OCI-LY1 (cell line): Measurements from ENCODE around the gene MXD1.
"Not testable (repeated sequence)": the region's sequence is repeated elsewhere in the genome, so short reads cannot be mapped to it uniquely, and the experiment has no call there.

Experiments used
- CTCF ChIP-seq: fragments of 200-600 bp; sonication (generic), shearing (Covaris generic); IDR thresholded peaks from 2 replicates; pipeline ENCODE4 v1.5.1; 2017; ENCODE audit warnings: mild to moderate bottlenecking, antibody characterized with exemption, low read length, moderate library complexity, mixed read lengths
- EZH2 ChIP-seq: fragments of 200-600 bp; sonication (generic), shearing (Covaris generic); IDR thresholded peaks from 2 replicates; pipeline ENCODE4 v1.8.0; 2017; ENCODE audit warnings: borderline replicate concordance, mixed run types, mild to moderate bottlenecking, antibody characterized with exemption, low read length, moderate library complexity, mixed read lengths

- TF ChIP-seq CTCF, EZH2: not testable (repeated sequence)
Observed at GRCh38 chr2:69950671-69951070, 35.8 kb downstream of the MXD1 start.
